Superior temporal gyrus (tissue), 1 donor: ENCODE data around the gene GYS2.
A peak's percentile ranks its signal among the peaks of the same experiment; 100 is the strongest.

Experiments
- DNase-seq: peaks from one replicate; pipeline ENCODE4 v3.0.0-alpha.2; 2016; ENCODE audit errors: extremely low spot score

The GYS2 gene

DNA sequence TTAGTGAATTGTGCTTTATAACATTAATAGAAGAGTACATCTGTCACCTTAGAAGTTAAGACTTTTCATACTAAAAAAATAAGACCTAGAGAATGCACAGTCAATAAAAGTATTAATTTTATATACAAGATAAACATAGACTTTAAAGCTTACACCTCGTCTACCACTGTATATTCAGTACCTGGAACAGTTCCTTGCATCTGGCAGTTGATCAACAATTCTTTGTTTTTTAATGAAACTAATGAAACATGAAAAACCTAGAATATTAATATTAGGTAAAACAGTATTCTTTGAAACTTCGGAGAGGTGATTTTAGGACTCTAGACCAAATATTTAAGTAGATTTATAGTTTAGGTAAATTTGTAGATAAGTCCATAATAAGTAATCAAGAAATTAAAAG is 98.8 kb downstream of the GYS2 start:
- DNase-seq = no peak

DNA sequence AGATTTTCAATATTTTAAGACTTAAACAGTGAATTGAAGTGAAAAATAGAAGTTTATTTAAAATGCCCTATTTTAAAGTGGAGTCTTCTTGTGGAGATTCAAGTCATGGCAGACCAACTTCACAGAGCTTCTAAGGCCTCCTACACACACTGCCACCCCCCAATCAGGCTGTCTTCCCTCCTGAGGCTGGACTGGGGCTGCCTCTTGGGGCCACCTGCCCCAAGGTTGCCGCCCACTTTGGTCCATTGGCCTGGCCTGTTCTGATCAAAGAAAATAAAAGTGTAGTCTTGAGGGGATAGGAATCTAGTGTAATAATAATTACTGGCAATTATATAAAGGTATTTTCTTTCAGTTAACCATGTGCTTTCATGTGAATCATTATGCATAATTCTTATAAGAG is 101.8 kb downstream of the GYS2 start:
- DNase-seq = no peak

DNA sequence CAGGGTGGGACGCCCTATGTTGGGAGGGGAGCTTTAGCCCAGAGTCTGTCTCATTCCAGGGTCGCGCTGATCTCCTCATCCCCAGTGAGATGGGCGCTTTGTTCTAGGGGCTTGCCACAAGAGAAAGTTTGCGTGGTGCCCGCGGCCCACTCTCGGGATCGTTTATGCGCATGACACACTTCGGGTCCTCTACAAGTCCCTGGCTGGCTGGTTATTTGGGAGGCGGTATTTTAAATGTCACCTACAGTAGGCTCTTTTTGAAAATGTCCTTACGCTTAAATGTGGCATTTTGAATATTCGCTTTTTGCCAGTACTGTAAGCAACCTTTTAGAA is 102.5 kb downstream of the GYS2 start:
- DNase-seq = no peak

DNA sequence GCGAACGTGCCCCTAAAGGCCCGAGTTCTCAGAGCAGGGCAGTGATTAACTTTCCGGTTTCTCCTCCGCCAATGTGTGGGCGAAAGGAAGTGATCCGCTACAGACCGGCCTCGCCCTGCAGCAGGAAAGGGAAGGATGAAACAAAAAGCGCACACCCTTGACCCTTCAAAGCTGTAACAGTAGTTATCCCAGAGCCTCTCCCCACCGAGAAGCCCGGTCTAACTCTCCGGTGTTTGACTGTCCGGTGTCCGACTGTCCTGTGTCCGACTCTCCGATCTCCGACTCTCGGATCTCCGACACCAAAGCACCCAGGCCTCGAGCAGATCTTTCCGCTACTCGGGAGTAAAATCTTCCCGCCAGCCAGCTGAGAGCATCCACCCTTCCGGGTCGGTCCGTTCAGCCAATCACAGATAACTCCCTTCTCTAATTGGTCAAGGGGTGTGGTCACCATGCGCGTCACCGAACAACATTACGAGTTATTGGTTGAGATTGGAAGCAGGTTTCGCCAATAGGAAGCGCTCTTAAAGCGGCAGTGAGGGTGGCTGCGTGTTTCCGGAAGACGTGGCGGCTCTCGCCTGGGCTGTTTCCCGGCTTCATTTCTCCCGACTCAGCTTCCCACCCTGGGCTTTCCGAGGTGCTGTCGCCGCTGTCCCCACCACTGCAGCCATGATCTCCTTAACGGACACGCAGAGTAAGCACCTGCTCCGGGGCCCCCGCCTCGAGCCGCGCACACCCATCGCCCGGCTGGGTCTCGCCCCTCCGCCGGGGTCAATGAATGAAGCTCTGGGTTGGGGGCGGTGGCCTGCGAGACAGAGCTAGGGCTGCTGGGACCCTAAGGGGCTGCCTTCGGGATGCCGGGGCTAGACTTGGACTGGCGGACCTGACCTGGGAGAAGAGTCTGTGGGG is 103.1 kb downstream of the GYS2 start, which contains the start of the genes GOLT1B and RECQL:
Gene GOLT1B (plus strand): TSS at position 532 of the 906 bp plus-strand sequence. CDS start 135 bp downstream, at position 667.
Gene RECQL (minus strand): TSS at position 378 of the 906 bp plus-strand sequence. CDS start 2,065 bp downstream, outside the sequence.
- DNase-seq = peak; percentile 99

DNA sequence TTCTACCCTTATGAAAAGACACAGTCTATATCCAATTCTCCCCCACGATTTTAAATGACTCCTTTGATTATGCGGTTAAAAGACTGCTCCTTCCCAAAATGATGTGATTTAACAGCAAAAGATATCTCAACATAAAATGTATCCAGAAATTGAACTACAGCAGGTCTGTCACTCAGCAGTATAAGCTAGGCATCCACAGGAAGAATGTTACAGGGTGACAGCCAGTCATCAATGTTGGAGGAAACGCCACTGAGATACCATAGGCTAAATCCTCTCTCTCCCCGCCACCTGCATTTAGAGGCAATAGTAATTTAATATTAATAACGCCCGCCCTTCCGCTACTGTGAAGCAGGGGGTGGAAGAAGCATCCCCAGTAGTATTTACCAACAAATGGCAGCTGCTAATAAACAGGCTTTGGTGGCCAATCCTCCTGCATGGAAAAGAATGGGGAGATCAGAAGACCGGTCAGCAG is 103.8 kb downstream of the GYS2 start:
- no peak for DNase-seq

DNA sequence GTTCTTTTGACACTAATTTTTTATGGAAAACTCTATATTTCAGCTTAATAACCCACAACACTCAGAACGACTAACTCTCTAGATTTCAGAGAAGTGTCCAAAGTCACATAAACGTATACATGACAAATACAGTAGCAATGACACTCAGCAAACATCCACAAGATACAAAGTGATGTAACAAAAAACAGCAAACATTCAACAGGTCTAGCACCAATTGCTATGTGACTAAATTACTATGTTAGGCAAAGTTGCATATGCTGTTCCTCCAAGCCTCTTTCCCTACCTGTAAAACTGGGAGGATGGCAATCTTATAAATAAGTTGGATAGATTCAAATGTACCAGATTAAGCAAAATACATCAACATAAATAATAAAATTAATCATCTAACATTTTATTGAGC is 104.9 kb downstream of the GYS2 start:
- no peak for DNase-seq
